Measurements from ENCODE around the gene MS4A12.

MS4A12 gene

DNA sequence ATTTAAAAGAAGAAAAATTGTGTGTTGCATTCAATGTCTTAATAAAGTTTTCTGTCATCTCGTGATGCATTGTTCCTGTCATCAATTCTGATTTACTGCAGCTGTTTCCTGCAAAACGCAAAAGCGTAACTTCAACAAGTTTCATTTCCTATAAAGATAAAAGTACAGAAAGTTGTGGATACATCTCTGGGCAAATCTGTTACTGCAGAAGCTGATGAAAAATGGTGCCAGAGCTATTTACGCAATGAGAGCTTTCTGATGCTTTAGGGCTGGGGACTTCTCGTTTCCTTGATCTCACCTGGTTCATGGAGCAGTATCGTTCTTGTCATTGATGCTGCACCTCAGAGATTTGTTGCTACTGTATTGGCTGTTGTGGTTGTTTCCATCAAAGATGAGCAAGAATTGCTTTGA, 15.5 kb upstream of the MS4A12 start:
- Histone ChIP-seq H3K9me3 (ENCODE audit: severe bottlenecking) (no peaks in the 10 kb centered on the region), H3K27me3 (ENCODE audit: insufficient read depth, poor library complexity, severe bottlenecking) (no peaks in the 10 kb centered on the region), H3K27ac (ENCODE audit: poor library complexity, severe bottlenecking) (no peak overlapping the region), H3K4me1 (ENCODE audit: insufficient read depth, poor library complexity, severe bottlenecking) (no peaks in the 10 kb centered on the region), H3K4me3 (ENCODE audit: severe bottlenecking) (no peak overlapping the region), H3K36me3 (ENCODE audit: low read depth) (no peaks in the 10 kb centered on the region)
- DNase-seq (ENCODE audit: low spot score) (no peak), ATAC-seq (ENCODE audit: low read depth) (no peak)
- TF ChIP-seq CTCF (IDR thresholded peaks at IDR 0.05; ENCODE audit: poor library complexity, severe bottlenecking), result no peak

DNA sequence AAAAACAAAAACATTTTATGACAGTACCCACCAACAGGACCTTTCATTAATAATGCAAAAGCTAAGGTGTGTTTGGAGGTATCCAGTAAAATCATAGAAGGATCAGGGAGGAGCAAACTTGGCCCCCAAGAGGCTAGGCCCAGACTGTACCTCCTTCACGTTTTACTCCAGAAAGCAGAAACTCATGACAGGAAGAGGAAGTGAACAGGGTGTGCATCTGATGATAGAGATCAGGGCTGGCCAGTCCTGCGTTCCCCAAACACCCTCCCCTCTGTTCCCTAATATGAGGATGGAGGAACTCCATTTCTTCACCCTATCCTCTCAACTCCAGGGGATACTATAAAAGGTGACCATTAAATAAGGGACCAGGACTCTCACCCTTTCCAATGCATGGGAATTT, 10.2 kb upstream of the MS4A12 start:
- no peaks in the 10 kb centered on the region for H3K4me1 ChIP-seq (ENCODE audit: insufficient read depth, poor library complexity, severe bottlenecking)
- H3K36me3 ChIP-seq (ENCODE audit: low read depth), result no peaks in the 10 kb centered on the region
- no peak for ATAC-seq (ENCODE audit: low read depth)

DNA sequence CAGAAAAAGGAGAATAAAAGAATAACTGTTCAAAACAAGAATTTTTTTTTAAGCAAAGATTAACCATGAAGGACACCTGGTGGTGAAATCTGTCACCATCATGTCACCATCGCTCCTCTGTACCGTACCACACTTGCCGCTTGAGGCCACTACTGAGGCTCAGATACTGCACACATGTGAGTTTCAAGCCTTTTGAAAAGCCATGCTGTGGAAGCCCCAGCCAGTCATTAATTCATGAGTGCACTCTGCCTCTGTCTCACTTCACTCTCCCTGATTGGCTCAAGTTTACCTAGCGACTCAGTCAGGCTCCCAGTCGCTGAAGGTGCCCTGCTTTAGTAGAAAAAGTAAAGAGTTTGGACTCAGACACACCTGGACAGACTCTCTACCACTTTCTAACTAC, 6.6 kb upstream of the MS4A12 start:
- Histone ChIP-seq H3K9me3 (ENCODE audit: severe bottlenecking) (no peaks in the 10 kb centered on the region), H3K36me3 (ENCODE audit: low read depth) (no peaks in the 10 kb centered on the region), H3K27me3 (ENCODE audit: insufficient read depth, poor library complexity, severe bottlenecking) (no peaks in the 10 kb centered on the region), H3K4me1 (ENCODE audit: insufficient read depth, poor library complexity, severe bottlenecking) (no peaks in the 10 kb centered on the region), H3K4me3 (ENCODE audit: severe bottlenecking) (no peak overlapping the region), H3K27ac (ENCODE audit: poor library complexity, severe bottlenecking) (no peak overlapping the region)
- TF ChIP-seq CTCF (IDR thresholded peaks at IDR 0.05; ENCODE audit: poor library complexity, severe bottlenecking), result peak; percentile 24
- ATAC-seq (ENCODE audit: low read depth) (peak; percentile 49; the same call in 2 of the 3 replicates), DNase-seq (ENCODE audit: low spot score) (no peak)

More for the DNA sequence above, 10.2 kb upstream of the MS4A12 start:
- no peak for DNase-seq (ENCODE audit: low spot score)
- no peak overlapping the region for H3K27ac ChIP-seq (ENCODE audit: poor library complexity, severe bottlenecking)
- no peak for TF ChIP-seq CTCF (IDR thresholded peaks at IDR 0.05; ENCODE audit: poor library complexity, severe bottlenecking)
- H3K4me3 ChIP-seq (ENCODE audit: severe bottlenecking), result no peak overlapping the region
- H3K9me3 ChIP-seq (ENCODE audit: severe bottlenecking), result no peaks in the 10 kb centered on the region
- no peaks in the 10 kb centered on the region for H3K27me3 ChIP-seq (ENCODE audit: insufficient read depth, poor library complexity, severe bottlenecking)

DNA sequence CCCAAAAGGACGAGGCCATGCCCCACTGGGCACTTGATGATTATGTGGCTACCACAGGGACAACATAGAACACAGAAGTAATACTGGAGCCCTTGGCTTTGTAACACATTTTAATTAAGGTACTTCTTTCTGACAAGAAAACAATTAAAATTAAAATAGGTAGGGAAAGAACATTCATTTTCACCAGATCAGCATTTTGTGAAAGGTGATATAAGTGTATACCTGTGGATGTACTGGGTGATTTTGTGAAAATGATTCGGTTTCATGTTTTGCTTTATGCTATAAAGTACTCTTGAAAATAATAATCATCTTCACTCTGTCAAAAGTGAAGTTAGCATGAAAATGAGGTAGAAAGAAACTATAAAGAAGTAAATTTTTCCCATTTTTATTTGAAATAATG, 876 bp downstream of the MS4A12 start:
- Histone ChIP-seq H3K4me1 (ENCODE audit: insufficient read depth, poor library complexity, severe bottlenecking) (no peaks in the 10 kb centered on the region), H3K4me3 (ENCODE audit: severe bottlenecking) (no peak overlapping the region), H3K27ac (ENCODE audit: poor library complexity, severe bottlenecking) (no peak overlapping the region), H3K9me3 (ENCODE audit: severe bottlenecking) (no peaks in the 10 kb centered on the region), H3K36me3 (ENCODE audit: low read depth) (no peaks in the 10 kb centered on the region), H3K27me3 (ENCODE audit: insufficient read depth, poor library complexity, severe bottlenecking) (peaks cover under 1% of the 10 kb centered on the region)
- no peak for TF ChIP-seq CTCF (IDR thresholded peaks at IDR 0.05; ENCODE audit: poor library complexity, severe bottlenecking)
- no peak for DNase-seq (ENCODE audit: low spot score)
- no peak for ATAC-seq (ENCODE audit: low read depth)

DNA sequence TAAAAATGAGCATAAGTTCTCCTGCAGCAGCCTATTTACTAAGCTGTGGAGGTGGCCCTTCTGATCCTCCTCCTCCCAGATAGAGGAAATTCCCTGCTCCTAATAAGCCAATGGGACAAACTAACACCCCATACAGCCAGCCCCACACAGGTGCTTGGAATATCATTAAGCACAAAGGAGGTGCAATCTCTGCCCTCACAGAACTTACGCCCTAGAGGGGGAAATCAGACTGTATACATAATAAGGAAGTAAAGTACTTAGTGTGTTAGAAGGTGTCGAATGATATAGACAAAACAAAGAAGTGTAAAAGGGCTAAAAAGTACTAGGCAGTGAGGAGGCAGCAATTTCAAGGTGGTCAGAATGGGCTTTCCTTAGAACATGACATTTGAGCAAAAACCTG, 5.8 kb downstream of the MS4A12 start:
- DNase-seq (ENCODE audit: low spot score), result no peak
- Histone ChIP-seq H3K4me3 (ENCODE audit: severe bottlenecking) (no peak overlapping the region), H3K9me3 (ENCODE audit: severe bottlenecking) (no peaks in the 10 kb centered on the region), H3K27me3 (ENCODE audit: insufficient read depth, poor library complexity, severe bottlenecking) (peaks cover 4% of the 10 kb centered on the region), H3K36me3 (ENCODE audit: low read depth) (no peaks in the 10 kb centered on the region), H3K4me1 (ENCODE audit: insufficient read depth, poor library complexity, severe bottlenecking) (no peaks in the 10 kb centered on the region), H3K27ac (ENCODE audit: poor library complexity, severe bottlenecking) (no peak overlapping the region)
- no peak for TF ChIP-seq CTCF (IDR thresholded peaks at IDR 0.05; ENCODE audit: poor library complexity, severe bottlenecking)
- no peak for ATAC-seq (ENCODE audit: low read depth)
